ENCODE data around the gene ZSWIM7. TPM values are rescaled to one million over a fixed set of nuclear protein-coding genes. Genes with fewer than 3 reads are reported as not detected.
"Not testable (repeated sequence)": the region's sequence is repeated elsewhere in the genome, so short reads cannot be mapped to it uniquely, and the experiment has no call there.

ZSWIM7 gene
- total and polyA plus RNA-seq, 2 of the 4 experiments (the other 2 are of a cell fraction), result 6.8 to 12.1 TPM

GRCh38 chr17:15979013-15979412, 20.5 kb downstream of the ZSWIM7 start:
- ATAC-seq (ENCODE audit: low read depth); H2AK5ac ChIP-seq (ENCODE audit: low read depth, low read length); POLR2A ChIA-PET (ENCODE audit: unreplicated experiment); H4K8ac ChIP-seq (ENCODE audit: low read depth in 2 of 2, low read length in 2 of 2); H3K9me1 ChIP-seq (ENCODE audit: insufficient read depth, low read length); intact Hi-C loops (cut with micrococcal nuclease); H3K27ac ChIP-seq (ENCODE audit: insufficient read depth, low read length); H3K23ac ChIP-seq (ENCODE audit: low read depth, low read length); H3K4me1 ChIP-seq (ENCODE audit: control insufficient read depth, insufficient read depth, low read length); H4K5ac ChIP-seq (ENCODE audit: low read depth, low read length); dilution Hi-C loops (cut with HindIII; ENCODE audit: low sequenced_read_pairs, unreplicated experiment); H2BK20ac ChIP-seq (ENCODE audit: low read depth, low read length); H4K20me1 ChIP-seq (ENCODE audit: insufficient read depth, low read length); H2AFZ ChIP-seq (replicated peaks; ENCODE audit: low read length, poor library complexity); H3K4me2 ChIP-seq (ENCODE audit: low read depth, low read length); H2BK5ac ChIP-seq (ENCODE audit: low read depth, low read length, poor library complexity, severe bottlenecking); H2BK120ac ChIP-seq (ENCODE audit: low read depth, low read length); H3K9ac ChIP-seq (ENCODE audit: low read depth, low read length); DNase-seq; H3K14ac ChIP-seq (replicated peaks; ENCODE audit: low read depth, low read length); H3K9me3 ChIP-seq (ENCODE audit: control insufficient read depth, insufficient read depth, low read length); H2BK15ac ChIP-seq (ENCODE audit: low read depth, low read length); BruUV-seq (replicated peaks); in situ Hi-C loops (cut with MboI; ENCODE audit: low sequenced_read_pairs); H3K4ac ChIP-seq (ENCODE audit: low read depth, low read length); H3K4me3 ChIP-seq (ENCODE audit: insufficient read depth, low read depth, low read length); H3K18ac ChIP-seq (ENCODE audit: low read depth, low read length); H4K91ac ChIP-seq (ENCODE audit: insufficient read depth, low read depth, low read length); H3K56ac ChIP-seq (ENCODE audit: extremely low read depth, insufficient read depth, low read length); H2AK9ac ChIP-seq (replicated peaks; ENCODE audit: low read depth, low read length, poor library complexity); H3K27me3 ChIP-seq (ENCODE audit: control insufficient read depth, insufficient read depth, low read length): not testable (repeated sequence)
- Histone ChIP-seq H3K79me1 (ENCODE audit: low read depth in 1 of 2, low read length in 2 of 2) (peaks cover 7 to 29% of the 10 kb centered on the region in 2 experiments; a peak in 3 of 4 replicates), H3K36me3 (ENCODE audit: control insufficient read depth, insufficient read depth, low read length) (peaks cover 16% of the 10 kb centered on the region)
- CTCF ChIA-PET, result interaction anchor here (1.3 kb wide), 1 partner anchor 34 kb away, joined by 3 read pairs; the partner anchor contains the start of gene ADORA2B
- no CpG with 5 or more reads among the region's 4 CpGs for WGBS, 2 experiments (ENCODE audit: extremely low coverage in 2 of 2, insufficient read length in 1 of 2)

Data from IMR-90 (cell line).